ENCODE measurements around the gene DCAF4. TPM values are rescaled to one million over a fixed set of nuclear protein-coding genes. Genes with fewer than 3 reads are reported as not detected.

DCAF4 gene
- total RNA-seq, 1 experiment from 2014 or later = 19.6 TPM

- Mint-ChIP-seq H3K4me1 (no peaks in the 10 kb centered on the region), H3K27ac (no peak overlapping the region), H3K36me3 (peaks cover 15% of the 10 kb centered on the region; the same call in 1 of the 2 replicates), H3K9me3 (no peaks in the 10 kb centered on the region), H3K4me3 (no peak overlapping the region), H3K27me3 (ENCODE audit: low read depth) (no peaks in the 10 kb centered on the region)
- ChIA-PET POLR2A (interaction anchor here (0.6 kb wide), 1 partner anchor 151 kb away, joined by 4 read pairs; no protein-coding TSS in a partner anchor), CTCF (interaction anchor here (1.1 kb wide), 1 partner anchor 22 kb away, joined by 3 read pairs; no protein-coding TSS in a partner anchor)
- no peak for DNase-seq (ENCODE audit: low spot score)
- no peak for ATAC-seq
- TF ChIP-seq NR3C1 (CRISPR knock-in tag; conservative IDR thresholded peaks at IDR 0.05; ENCODE audit: low read depth) (no peak), NFE2L1 (CRISPR knock-in tag; IDR thresholded peaks at IDR 0.05) (no peak), TEAD1 (CRISPR knock-in tag; IDR thresholded peaks at IDR 0.05) (no peak), E2F4 (CRISPR knock-in tag; IDR thresholded peaks at IDR 0.05; ENCODE audit: borderline replicate concordance, low read depth) (no peak), SOX15 (CRISPR knock-in tag; IDR thresholded peaks at IDR 0.05) (no peak), ZBTB21 (CRISPR knock-in tag; IDR thresholded peaks at IDR 0.05; ENCODE audit: borderline replicate concordance) (no peak), SMAD4 (CRISPR knock-in tag; IDR thresholded peaks at IDR 0.05) (no peak), GRHL2 (CRISPR knock-in tag; IDR thresholded peaks at IDR 0.05; ENCODE audit: insufficient replicate concordance, severe bottlenecking) (no peak), TP53 (CRISPR knock-in tag; IDR thresholded peaks at IDR 0.05) (no peak), FOXK1 (CRISPR knock-in tag; IDR thresholded peaks at IDR 0.05) (no peak), ZNF396 (CRISPR knock-in tag; IDR thresholded peaks at IDR 0.05; ENCODE audit: borderline replicate concordance) (no peak), PRRX2 (CRISPR knock-in tag; IDR thresholded peaks at IDR 0.05) (no peak), RELA (CRISPR knock-in tag; IDR thresholded peaks at IDR 0.05; ENCODE audit: borderline replicate concordance) (no peak), CDX4 (CRISPR knock-in tag; IDR thresholded peaks at IDR 0.05; ENCODE audit: borderline replicate concordance) (no peak)
- TF ChIP-seq, protein P1, sequence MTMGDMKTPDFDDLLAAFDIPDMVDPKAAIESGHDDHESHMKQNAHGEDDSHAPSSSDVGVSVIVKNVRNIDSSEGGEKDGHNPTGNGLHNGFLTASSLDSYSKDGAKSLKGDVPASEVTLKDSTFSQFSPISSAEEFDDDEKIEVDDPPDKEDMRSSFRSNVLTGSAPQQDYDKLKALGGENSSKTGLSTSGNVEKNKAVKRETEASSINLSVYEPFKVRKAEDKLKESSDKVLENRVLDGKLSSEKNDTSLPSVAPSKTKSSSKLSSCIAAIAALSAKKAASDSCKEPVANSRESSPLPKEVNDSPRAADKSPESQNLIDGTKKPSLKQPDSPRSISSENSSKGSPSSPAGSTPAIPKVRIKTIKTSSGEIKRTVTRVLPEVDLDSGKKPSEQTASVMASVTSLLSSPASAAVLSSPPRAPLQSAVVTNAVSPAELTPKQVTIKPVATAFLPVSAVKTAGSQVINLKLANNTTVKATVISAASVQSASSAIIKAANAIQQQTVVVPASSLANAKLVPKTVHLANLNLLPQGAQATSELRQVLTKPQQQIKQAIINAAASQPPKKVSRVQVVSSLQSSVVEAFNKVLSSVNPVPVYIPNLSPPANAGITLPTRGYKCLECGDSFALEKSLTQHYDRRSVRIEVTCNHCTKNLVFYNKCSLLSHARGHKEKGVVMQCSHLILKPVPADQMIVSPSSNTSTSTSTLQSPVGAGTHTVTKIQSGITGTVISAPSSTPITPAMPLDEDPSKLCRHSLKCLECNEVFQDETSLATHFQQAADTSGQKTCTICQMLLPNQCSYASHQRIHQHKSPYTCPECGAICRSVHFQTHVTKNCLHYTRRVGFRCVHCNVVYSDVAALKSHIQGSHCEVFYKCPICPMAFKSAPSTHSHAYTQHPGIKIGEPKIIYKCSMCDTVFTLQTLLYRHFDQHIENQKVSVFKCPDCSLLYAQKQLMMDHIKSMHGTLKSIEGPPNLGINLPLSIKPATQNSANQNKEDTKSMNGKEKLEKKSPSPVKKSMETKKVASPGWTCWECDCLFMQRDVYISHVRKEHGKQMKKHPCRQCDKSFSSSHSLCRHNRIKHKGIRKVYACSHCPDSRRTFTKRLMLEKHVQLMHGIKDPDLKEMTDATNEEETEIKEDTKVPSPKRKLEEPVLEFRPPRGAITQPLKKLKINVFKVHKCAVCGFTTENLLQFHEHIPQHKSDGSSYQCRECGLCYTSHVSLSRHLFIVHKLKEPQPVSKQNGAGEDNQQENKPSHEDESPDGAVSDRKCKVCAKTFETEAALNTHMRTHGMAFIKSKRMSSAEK (CRISPR knock-in tag; IDR thresholded peaks at IDR 0.05; ENCODE audit: borderline replicate concordance) = no peak
- TF ChIP-seq, protein P2, sequence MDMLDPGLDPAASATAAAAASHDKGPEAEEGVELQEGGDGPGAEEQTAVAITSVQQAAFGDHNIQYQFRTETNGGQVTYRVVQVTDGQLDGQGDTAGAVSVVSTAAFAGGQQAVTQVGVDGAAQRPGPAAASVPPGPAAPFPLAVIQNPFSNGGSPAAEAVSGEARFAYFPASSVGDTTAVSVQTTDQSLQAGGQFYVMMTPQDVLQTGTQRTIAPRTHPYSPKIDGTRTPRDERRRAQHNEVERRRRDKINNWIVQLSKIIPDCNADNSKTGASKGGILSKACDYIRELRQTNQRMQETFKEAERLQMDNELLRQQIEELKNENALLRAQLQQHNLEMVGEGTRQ (CRISPR knock-in tag; IDR thresholded peaks at IDR 0.05) = no peak
- TF ChIP-seq, protein P3, sequence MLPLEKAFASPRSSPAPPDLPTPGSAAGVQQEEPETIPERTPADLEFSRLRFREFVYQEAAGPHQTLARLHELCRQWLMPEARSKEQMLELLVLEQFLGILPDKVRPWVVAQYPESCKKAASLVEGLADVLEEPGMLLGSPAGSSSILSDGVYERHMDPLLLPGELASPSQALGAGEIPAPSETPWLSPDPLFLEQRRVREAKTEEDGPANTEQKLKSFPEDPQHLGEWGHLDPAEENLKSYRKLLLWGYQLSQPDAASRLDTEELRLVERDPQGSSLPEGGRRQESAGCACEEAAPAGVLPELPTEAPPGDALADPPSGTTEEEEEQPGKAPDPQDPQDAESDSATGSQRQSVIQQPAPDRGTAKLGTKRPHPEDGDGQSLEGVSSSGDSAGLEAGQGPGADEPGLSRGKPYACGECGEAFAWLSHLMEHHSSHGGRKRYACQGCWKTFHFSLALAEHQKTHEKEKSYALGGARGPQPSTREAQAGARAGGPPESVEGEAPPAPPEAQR (CRISPR knock-in tag; IDR thresholded peaks at IDR 0.05) = no peak
Observed at GRCh38 chr14:72970824-72971434, 44.7 kb downstream of the DCAF4 start.

All from WTC11 (cell line).